ENCODE results near the gene UNC13B. TPM values are rescaled to one million over a fixed set of nuclear protein-coding genes. Genes with fewer than 3 reads are reported as not detected.

UNC13B gene
- total and polyA plus RNA-seq, 7 donors: 14.6 to 25.6 (median 20.5) TPM

DNA sequence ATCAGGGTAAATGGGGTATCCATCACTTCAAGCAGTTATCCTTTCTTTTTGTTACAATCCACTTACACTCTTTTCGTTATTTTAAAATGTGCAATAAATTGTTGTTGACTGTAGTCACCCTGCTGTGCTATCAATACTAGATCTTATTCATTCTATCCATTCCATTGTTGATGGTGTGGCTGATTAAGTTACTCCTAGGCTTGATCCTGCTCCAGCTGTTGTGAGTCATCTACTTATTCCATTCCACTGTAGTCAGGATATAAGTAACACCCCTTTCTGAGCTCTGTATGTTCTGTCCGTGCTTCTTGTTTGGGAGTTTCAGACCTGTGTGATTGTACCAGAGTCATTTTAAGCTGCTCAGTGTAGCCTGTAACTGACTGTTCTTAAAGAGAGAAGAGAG lies 205.6 kb downstream of the UNC13B start:
- Histone ChIP-seq H3K27ac (no peak overlapping the region), H3K36me3 (peaks cover 0 to 21% (median 7%) of the 10 kb centered on the region in 4 donors), H3K4me3 (no peak overlapping the region), H3K4me1 (no peaks in the 10 kb centered on the region), H3K9me3 (no peaks in the 10 kb centered on the region), H3K27me3 (no peaks in the 10 kb centered on the region)
- intact Hi-C loops (cut with DNase I): no loop called here
- WGBS, 2 donors: 85 to 90% methylated on average over 2 of the region's 2 CpGs
- TF ChIP-seq POLR2AphosphoS5 (IDR thresholded peaks at IDR 0.05) (no peak), EP300 (IDR thresholded peaks at IDR 0.05) (no peak), POLR2A (IDR thresholded peaks at IDR 0.05) (no peak)
- TF ChIP-seq, protein P1, sequence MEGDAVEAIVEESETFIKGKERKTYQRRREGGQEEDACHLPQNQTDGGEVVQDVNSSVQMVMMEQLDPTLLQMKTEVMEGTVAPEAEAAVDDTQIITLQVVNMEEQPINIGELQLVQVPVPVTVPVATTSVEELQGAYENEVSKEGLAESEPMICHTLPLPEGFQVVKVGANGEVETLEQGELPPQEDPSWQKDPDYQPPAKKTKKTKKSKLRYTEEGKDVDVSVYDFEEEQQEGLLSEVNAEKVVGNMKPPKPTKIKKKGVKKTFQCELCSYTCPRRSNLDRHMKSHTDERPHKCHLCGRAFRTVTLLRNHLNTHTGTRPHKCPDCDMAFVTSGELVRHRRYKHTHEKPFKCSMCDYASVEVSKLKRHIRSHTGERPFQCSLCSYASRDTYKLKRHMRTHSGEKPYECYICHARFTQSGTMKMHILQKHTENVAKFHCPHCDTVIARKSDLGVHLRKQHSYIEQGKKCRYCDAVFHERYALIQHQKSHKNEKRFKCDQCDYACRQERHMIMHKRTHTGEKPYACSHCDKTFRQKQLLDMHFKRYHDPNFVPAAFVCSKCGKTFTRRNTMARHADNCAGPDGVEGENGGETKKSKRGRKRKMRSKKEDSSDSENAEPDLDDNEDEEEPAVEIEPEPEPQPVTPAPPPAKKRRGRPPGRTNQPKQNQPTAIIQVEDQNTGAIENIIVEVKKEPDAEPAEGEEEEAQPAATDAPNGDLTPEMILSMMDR (IDR thresholded peaks at IDR 0.05): no peak
- no peak for DNase-seq

DNA sequence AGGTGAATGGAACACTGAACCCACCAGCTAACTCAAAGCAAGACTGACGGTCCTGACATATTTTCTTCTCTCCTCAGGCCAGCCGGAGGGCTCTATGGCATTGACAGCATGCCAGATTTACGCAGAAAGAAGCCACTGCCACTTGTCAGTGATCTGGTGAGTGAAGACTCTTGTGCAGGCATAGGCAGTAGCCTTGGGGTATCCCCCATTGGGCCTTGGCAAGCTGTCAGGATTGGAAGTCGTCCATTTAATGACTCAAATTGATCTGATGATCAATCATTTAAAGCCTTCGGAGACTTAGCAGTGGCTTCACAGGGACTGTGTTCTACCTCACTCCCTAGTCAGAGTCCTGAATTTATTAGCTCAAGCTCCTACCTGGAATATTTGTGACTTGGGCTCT lies 208.4 kb downstream of the UNC13B start:
- WGBS, 2 donors: 92 to 96% methylated on average over 5 of the region's 5 CpGs
- intact Hi-C loops (cut with DNase I): no loop called here
- no peak overlapping the region for H3K27ac ChIP-seq
- H3K36me3 ChIP-seq: peaks cover 0 to 31% (median 8%) of the 10 kb centered on the region in 4 donors
- no peaks in the 10 kb centered on the region for H3K4me1 ChIP-seq
- DNase-seq: no peak
- TF ChIP-seq POLR2AphosphoS5 (IDR thresholded peaks at IDR 0.05): no peak
- TF ChIP-seq EP300 (IDR thresholded peaks at IDR 0.05): no peak
- TF ChIP-seq POLR2A (IDR thresholded peaks at IDR 0.05): no peak
- TF ChIP-seq, protein P1 (IDR thresholded peaks at IDR 0.05): no peak
- H3K4me3 ChIP-seq: no peak overlapping the region
- H3K9me3 ChIP-seq: no peaks in the 10 kb centered on the region
- H3K27me3 ChIP-seq: no peaks in the 10 kb centered on the region

DNA sequence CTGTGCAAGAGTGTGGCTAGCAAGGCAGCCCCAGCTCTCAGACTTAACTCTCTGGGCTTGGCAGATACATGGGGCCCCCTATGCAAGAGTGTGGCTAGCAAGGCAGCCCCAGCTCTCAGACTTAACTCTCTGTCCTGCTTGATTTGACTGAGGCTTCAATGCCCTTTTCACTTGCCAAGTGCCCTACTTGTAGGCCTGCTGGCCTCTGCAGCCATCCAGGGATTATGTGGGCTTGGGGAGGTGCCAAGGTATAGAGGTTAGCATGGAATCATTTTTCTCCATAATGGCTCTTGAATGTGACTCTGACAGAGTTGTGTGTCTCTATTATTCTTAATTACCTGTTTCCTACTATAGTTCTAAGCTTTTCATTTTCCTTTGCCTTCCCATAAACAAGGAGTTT lies 212.6 kb downstream of the UNC13B start:
- no peak overlapping the region for H3K27ac ChIP-seq
- no peaks in the 10 kb centered on the region for H3K27me3 ChIP-seq
- peaks cover 0 to 51% (median 10%) of the 10 kb centered on the region in 4 donors for H3K36me3 ChIP-seq
- intact Hi-C loops (cut with DNase I): no loop called here
- no peak overlapping the region for H3K4me3 ChIP-seq
- TF ChIP-seq POLR2A (IDR thresholded peaks at IDR 0.05) (no peak), POLR2AphosphoS5 (IDR thresholded peaks at IDR 0.05) (no peak), EP300 (IDR thresholded peaks at IDR 0.05) (no peak)
- TF ChIP-seq, protein P1 (IDR thresholded peaks at IDR 0.05): no peak
- H3K4me1 ChIP-seq: no peaks in the 10 kb centered on the region
- no peak for DNase-seq
- no peaks in the 10 kb centered on the region for H3K9me3 ChIP-seq

DNA sequence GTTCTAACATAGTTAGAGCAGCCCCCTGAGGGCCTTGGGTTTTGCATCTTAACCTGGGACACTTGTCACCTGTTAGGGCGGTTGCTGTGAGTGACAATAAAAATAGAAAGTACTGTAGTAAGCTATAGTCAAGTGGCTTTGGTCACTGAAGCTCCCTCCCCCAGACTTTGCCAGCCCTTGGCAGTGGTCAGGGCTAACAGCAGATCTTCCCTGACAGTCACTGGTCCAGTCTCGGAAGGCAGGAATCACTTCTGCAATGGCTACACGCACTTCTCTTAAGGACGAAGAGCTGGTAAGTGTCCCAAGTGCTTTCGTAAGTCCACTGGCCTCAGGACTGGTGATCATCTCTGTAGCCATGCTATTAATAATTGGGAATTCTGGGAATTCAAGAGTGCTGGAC lies 213.1 kb downstream of the UNC13B start:
- intact Hi-C loops (cut with DNase I): no loop called here
- no peak for TF ChIP-seq POLR2AphosphoS5 (IDR thresholded peaks at IDR 0.05)
- TF ChIP-seq POLR2A (IDR thresholded peaks at IDR 0.05): no peak
- no peak for TF ChIP-seq EP300 (IDR thresholded peaks at IDR 0.05)
- no peaks in the 10 kb centered on the region for H3K27me3 ChIP-seq
- DNase-seq: no peak
- WGBS, 2 donors: 96 to 97% methylated on average over 5 of the region's 5 CpGs
- H3K9me3 ChIP-seq: no peaks in the 10 kb centered on the region
- peaks cover 0 to 48% (median 9%) of the 10 kb centered on the region in 4 donors for H3K36me3 ChIP-seq
- H3K4me1 ChIP-seq: no peaks in the 10 kb centered on the region
- no peak overlapping the region for H3K27ac ChIP-seq
- H3K4me3 ChIP-seq: no peak overlapping the region

DNA sequence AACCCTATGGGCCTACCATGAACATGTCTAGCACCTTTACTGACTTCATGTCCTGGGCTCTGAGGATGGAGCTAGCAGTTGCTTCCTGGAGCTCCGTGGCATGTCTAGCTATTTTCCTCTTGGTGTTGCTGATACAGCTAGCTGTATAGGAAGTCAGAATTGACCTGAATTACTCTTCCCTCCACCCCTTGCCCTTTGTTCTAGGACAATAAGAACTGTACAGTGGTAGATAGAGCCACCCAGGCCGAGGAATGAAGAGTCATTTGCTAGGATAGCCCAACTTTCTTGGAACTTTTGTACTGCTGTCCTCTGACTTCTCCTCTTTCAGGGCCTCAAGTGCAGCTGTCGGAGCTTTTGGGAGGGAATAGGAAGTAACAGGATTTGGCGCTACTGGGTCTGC lies 218.2 kb downstream of the UNC13B start:
- no peak overlapping the region for H3K4me3 ChIP-seq
- no peaks in the 10 kb centered on the region for H3K9me3 ChIP-seq
- 66 to 84% methylated on average over 4 of the region's 4 CpGs for WGBS, 2 donors
- TF ChIP-seq, protein P1 (IDR thresholded peaks at IDR 0.05): no peak
- TF ChIP-seq POLR2A (IDR thresholded peaks at IDR 0.05) (no peak), POLR2AphosphoS5 (IDR thresholded peaks at IDR 0.05) (no peak), EP300 (IDR thresholded peaks at IDR 0.05) (no peak)
- no peak for DNase-seq
- peaks cover 0 to 75% (median 26%) of the 10 kb centered on the region in 4 donors for H3K36me3 ChIP-seq
- H3K4me1 ChIP-seq: no peaks in the 10 kb centered on the region
- no peaks in the 10 kb centered on the region for H3K27me3 ChIP-seq
- intact Hi-C loops (cut with DNase I): no loop called here
- H3K27ac ChIP-seq: no peak overlapping the region

Data from sigmoid colon (tissue), 7 donors.